Stimulated activated CD4-positive, alpha-beta T cell treated with anti-CD3 and anti-CD28 coated beads, Interleukin-1b, Interleukin-23, amount 100 ng/mL, for 24 hours (primary cell): ENCODE data around the gene NKX2-2.
"Not testable (repeated sequence)": the region's sequence is repeated elsewhere in the genome, so short reads cannot be mapped to it uniquely, and the experiment has no call there.

Experiments
- DNase-seq, 4 experiments: peaks; one replicate each; pipeline ENCODE4 v3.0.0-alpha.2; 2020; ENCODE audit warnings: low read depth in 4 of 4, low spot score in 1 of 4

Gene NKX2-2

GRCh38 chr20:21509597-21510371 is 4.1 kb downstream of the NKX2-2 start:
- no peak for DNase-seq

- no peak for DNase-seq
Measured at GRCh38 chr20:21509079-21509596, 4.7 kb downstream of the NKX2-2 start.

- no peak for DNase-seq
Measured at GRCh38 chr20:21508230-21509078, 5.4 kb downstream of the NKX2-2 start.

GRCh38 chr20:21507400-21508229 is 6.2 kb downstream of the NKX2-2 start:
- no peak for DNase-seq

GRCh38 chr20:21505810-21506530 is 7.9 kb downstream of the NKX2-2 start:
- peak in 3 of 4 experiments; percentile 60 to 65 (median 60) for DNase-seq

GRCh38 chr20:21505161-21505809 is 8.6 kb downstream of the NKX2-2 start:
- DNase-seq = peak; percentile 76 to 88 (median 78)

- no peak for DNase-seq
Measured at GRCh38 chr20:21504323-21504722, 9.5 kb downstream of the NKX2-2 start.

- no peak for DNase-seq
Measured at GRCh38 chr20:21503345-21503744, 10.5 kb downstream of the NKX2-2 start.

GRCh38 chr20:21501184-21501583 is 12.7 kb downstream of the NKX2-2 start:
- no peak for DNase-seq

- no peak for DNase-seq
Measured at GRCh38 chr20:21500599-21500998, 13.3 kb downstream of the NKX2-2 start.

- DNase-seq = no peak
Measured at GRCh38 chr20:21499641-21500040, 14.2 kb downstream of the NKX2-2 start.

GRCh38 chr20:21498635-21499034 is 15.2 kb downstream of the NKX2-2 start:
- no peak for DNase-seq

GRCh38 chr20:21498195-21498594 is 15.7 kb downstream of the NKX2-2 start:
- no peak for DNase-seq

- DNase-seq = no peak
Measured at GRCh38 chr20:21496452-21496851, 17.4 kb downstream of the NKX2-2 start.

GRCh38 chr20:21493049-21493448 is 20.8 kb downstream of the NKX2-2 start:
- no peak for DNase-seq

GRCh38 chr20:21490105-21490504 is 23.8 kb downstream of the NKX2-2 start:
- no peak for DNase-seq

- DNase-seq = not testable (repeated sequence)
Measured at GRCh38 chr20:21480144-21480543, 33.7 kb downstream of the NKX2-2 start.

- no peak for DNase-seq
Measured at GRCh38 chr20:21465799-21466198, 48.1 kb downstream of the NKX2-2 start.

GRCh38 chr20:21464916-21465315 is 48.9 kb downstream of the NKX2-2 start:
- DNase-seq = no peak
